ENCODE measurements around the gene MASTL. TPM values are rescaled to one million over a fixed set of nuclear protein-coding genes. Genes with fewer than 3 reads are reported as not detected.

MASTL gene
- total RNA-seq, 4 donors from 2014 or later, result 5.2 to 20.2 (median 9.2) TPM

DNA sequence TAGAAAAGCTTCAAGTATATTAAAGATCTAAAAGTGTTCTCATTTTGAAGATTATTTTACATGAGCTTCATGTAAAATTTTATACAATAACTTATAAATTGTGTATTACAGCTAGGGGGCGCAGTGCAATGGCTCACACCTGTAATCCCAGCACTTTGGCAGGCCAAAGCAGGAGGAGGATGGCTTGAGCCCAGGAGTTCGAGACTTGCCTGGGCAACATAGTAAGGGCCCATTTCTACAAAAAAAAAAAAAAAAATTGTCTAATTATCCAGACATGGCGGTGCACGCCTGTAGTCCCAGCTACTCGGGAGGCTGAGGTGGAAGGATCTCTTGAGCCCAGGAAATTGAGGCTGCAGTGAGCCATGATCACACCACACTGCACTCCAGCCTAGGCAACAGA is 68.8 kb downstream of the MASTL start:
- TF ChIP-seq, protein P1, sequence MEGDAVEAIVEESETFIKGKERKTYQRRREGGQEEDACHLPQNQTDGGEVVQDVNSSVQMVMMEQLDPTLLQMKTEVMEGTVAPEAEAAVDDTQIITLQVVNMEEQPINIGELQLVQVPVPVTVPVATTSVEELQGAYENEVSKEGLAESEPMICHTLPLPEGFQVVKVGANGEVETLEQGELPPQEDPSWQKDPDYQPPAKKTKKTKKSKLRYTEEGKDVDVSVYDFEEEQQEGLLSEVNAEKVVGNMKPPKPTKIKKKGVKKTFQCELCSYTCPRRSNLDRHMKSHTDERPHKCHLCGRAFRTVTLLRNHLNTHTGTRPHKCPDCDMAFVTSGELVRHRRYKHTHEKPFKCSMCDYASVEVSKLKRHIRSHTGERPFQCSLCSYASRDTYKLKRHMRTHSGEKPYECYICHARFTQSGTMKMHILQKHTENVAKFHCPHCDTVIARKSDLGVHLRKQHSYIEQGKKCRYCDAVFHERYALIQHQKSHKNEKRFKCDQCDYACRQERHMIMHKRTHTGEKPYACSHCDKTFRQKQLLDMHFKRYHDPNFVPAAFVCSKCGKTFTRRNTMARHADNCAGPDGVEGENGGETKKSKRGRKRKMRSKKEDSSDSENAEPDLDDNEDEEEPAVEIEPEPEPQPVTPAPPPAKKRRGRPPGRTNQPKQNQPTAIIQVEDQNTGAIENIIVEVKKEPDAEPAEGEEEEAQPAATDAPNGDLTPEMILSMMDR (IDR thresholded peaks at IDR 0.05), result no peak
- ATAC-seq (ENCODE audit: low FRiP score) (no peak), DNase-seq (ENCODE audit: low spot score) (no peak)

DNA sequence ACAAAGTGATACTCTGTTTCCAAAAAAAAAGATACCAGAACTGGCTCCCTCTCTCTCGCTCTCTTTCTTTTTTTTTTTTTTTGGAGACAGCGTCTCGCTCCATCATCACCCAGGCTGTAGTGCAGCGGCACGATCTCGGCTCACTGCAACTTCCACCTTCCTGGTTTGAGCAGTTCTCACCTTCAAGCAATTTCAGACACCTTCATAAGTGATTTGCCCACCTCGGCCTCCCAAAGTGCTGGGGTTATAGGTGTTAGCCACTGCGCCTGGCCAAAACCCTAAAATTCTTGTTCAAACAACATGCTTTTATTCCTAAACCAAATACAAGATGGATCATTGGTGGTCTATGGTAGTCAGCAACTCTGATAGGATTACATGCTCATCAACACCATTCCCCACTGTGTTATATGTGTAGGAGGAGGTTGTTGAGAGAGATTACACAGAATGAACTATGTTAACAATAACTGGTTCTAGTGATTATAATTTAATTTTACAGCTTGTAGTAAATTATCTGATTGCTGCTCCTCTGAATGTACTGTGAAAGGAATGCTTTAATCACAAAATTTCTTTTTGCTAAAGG is 69.9 kb downstream of the MASTL start:
- ATAC-seq (ENCODE audit: low FRiP score), result no peak
- no peak for DNase-seq (ENCODE audit: low spot score)
- TF ChIP-seq, protein P1 (IDR thresholded peaks at IDR 0.05), result no peak

DNA sequence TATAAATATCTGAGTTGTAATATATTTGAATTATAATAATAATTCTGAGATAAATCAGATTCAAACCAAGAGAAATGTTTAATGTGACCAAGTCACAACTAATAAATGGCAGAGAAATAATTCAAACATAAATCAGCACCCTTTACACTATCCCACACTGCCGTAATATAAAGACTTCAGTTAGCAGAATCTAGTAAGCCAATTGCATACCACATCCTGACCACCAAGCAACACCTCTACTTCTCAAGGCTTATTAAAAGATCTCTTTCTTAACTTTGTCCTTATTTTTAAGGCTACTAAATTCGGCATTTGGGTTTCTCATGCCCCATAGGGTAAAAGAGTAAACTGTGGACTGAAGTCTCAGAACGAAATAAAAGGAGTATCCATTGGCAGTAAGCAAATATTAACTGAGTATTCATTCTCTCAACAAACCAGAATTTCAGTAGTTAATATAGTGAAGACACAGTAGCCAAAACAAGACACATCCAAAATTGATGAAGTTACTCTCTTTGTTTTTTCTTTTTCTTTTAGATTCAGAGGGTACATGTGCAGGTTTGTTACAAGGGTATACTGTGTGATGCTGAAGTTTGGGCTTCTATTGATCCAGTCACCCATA is 70.6 kb downstream of the MASTL start:
- ATAC-seq (ENCODE audit: low FRiP score) (no peak), DNase-seq (ENCODE audit: low spot score) (no peak)
- TF ChIP-seq, protein P1 (IDR thresholded peaks at IDR 0.05), result no peak

DNA sequence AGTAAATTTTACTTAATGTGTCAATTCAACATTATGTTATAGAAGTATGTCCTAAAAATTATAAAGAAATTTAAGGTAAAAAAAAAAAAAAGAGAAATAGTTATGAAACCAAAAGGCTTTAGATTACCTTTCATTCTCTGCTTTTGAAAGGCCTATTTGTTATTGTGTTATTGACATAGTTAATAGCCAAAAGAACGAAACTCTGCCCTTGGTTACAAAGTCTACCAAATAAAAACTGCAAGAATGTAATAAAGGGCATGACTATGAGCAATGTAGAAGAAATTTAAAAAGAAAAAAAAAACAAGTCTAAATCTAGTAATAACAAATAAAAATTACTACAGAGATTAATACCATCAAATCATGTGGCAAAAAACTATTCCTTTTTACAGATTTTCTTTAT is 74.9 kb downstream of the MASTL start:
- no peak for DNase-seq (ENCODE audit: low spot score)
- TF ChIP-seq, protein P1 (IDR thresholded peaks at IDR 0.05), result no peak
- no peak for ATAC-seq (ENCODE audit: low FRiP score)

DNA sequence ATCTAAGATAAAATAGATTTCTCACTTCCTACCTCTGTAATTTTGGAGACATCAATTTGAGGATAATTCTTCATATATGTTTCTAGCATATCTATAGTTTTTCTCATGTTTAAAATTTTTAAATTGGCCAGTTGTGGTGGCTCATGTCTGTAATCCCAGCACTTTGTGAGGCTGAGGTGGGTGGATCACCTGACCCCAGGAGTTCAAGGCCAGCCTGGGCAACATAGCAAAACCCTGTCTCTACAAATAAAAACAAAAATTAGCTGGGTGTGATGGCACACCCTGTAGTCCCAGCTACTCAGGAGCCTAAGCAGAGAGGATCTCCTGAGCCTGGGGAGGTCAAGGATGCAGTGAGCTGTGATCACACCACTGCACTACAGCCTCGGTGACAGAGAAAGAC is 80.6 kb downstream of the MASTL start:
- TF ChIP-seq, protein P1 (IDR thresholded peaks at IDR 0.05), result no peak
- DNase-seq (ENCODE audit: low spot score), result no peak
- no peak for ATAC-seq (ENCODE audit: low FRiP score)

Small RNA genes lying within 50 kb of the gene (small RNA-seq; reads per million reads assigned to genes)
- gene RNU2-24P (not detected), gene RNU7-12P (not detected)

Other genes with a start within 250 kb of the MASTL start
- gene ANKRD26, start 54.9 kb upstream of the MASTL start, total RNA-seq, result 1 to 10 TPM; 3.4 to 9.1 (median 6.0) TPM
- 10 to 100 TPM; 55.7 to 68.9 (median 63.3) TPM for gene YME1L1, start 968 bp upstream of the MASTL start, total RNA-seq
- 10 to 100 TPM; 13.0 to 24.6 (median 19.2) TPM for gene ACBD5, start 85.4 kb downstream of the MASTL start, total RNA-seq